Measurements from ENCODE around the gene PREB. TPM values are rescaled to one million over a fixed set of nuclear protein-coding genes. Genes with fewer than 3 reads are reported as not detected.

Gene PREB
- total RNA-seq, 1 donor from 2014 or later = 38.7 TPM

GRCh38 chr2:27095745-27096651 lies 38.4 kb downstream of the PREB start:
- Mint-ChIP-seq H3K4me1 (peaks cover 11% of the 10 kb centered on the region), H3K27me3 (no peaks in the 10 kb centered on the region), H3K36me3 (ENCODE audit: low read depth) (no peaks in the 10 kb centered on the region), H3K27ac (no peak overlapping the region), H3K9me3 (no peaks in the 10 kb centered on the region), H3K4me3 (peak overlapping the region; percentile 81)
- CTCF ChIA-PET = interaction anchor here (1.1 to 2.1 kb wide), 3 partner anchors 10 to 185 kb away, joined by 3 to 14 read pairs (median 8); no protein-coding TSS in a partner anchor
- no peak for DNase-seq
- POLR2A ChIA-PET = interaction anchor here (0.9 to 2.1 kb wide), 4 partner anchors 9 to 116 kb away, joined by 3 to 7 read pairs (median 5); partner anchors contain the start of genes ATRAID, OST4, PREB and SLC5A6
- intact Hi-C loops (cut with micrococcal nuclease) = loop anchor here (1.0 kb wide), 1 partner anchor 10 kb away; the partner anchor contains the start of gene KHK
- ATAC-seq (ENCODE audit: low read depth) = peak; percentile 98
- TF ChIP-seq, protein P1, sequence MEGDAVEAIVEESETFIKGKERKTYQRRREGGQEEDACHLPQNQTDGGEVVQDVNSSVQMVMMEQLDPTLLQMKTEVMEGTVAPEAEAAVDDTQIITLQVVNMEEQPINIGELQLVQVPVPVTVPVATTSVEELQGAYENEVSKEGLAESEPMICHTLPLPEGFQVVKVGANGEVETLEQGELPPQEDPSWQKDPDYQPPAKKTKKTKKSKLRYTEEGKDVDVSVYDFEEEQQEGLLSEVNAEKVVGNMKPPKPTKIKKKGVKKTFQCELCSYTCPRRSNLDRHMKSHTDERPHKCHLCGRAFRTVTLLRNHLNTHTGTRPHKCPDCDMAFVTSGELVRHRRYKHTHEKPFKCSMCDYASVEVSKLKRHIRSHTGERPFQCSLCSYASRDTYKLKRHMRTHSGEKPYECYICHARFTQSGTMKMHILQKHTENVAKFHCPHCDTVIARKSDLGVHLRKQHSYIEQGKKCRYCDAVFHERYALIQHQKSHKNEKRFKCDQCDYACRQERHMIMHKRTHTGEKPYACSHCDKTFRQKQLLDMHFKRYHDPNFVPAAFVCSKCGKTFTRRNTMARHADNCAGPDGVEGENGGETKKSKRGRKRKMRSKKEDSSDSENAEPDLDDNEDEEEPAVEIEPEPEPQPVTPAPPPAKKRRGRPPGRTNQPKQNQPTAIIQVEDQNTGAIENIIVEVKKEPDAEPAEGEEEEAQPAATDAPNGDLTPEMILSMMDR (IDR thresholded peaks at IDR 0.05) = no peak

- POLR2A ChIA-PET = interaction anchor here (0.9 to 2.1 kb wide), 3 partner anchors 8 to 116 kb away, joined by 3 to 7 read pairs (median 4); partner anchors contain the start of genes ATRAID, OST4 and SLC5A6
- no peak for DNase-seq
- TF ChIP-seq, protein P1 (IDR thresholded peaks at IDR 0.05) = no peak
These were observed 39.0 kb downstream of the PREB start for GRCh38 chr2:27095427-27095744.

DNA sequence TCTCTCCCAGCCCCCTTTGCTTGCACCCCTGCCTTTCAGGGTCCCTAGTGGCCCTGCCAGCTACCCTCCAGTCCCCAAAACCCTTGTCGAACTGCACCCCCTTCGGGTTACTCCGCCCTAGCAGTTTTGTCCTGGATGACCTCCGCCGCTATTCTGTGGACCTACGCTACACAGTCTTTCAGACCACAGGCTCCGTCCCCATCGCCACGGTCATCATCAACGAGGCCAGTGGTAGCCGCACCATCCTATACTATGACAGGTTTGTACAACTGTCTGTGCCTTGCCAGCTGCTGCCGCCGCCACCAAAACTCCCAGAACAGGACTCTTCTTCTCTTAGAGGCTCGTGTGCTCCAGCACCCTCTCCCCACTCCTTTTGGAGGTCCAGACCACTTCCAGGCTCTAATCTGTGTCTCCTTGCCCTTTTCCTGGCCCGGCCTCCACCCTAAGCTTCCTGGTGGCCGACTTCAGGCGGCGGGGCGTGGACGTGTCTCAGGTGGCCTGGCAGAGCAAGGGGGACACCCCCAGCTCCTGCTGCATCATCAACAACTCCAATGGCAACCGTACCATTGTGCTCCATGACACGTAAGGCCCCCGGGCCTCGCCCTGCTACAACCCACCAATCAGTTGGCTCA lies 40.0 kb downstream of the PREB start:
- DNase-seq (no peak), ATAC-seq (ENCODE audit: low read depth) (no peak)
- Mint-ChIP-seq H3K4me3 (no peak overlapping the region), H3K27me3 (no peaks in the 10 kb centered on the region), H3K36me3 (ENCODE audit: low read depth) (no peaks in the 10 kb centered on the region), H3K4me1 (peaks cover 11% of the 10 kb centered on the region), H3K9me3 (no peaks in the 10 kb centered on the region), H3K27ac (no peak overlapping the region)
- TF ChIP-seq, protein P1 (IDR thresholded peaks at IDR 0.05) = no peak
- ChIA-PET CTCF (no interaction called here), POLR2A (interaction anchor here (0.6 kb wide), 1 partner anchor 345 kb away, joined by 8 read pairs; no protein-coding TSS in a partner anchor)
- intact Hi-C loops (cut with micrococcal nuclease) = no loop called here

More at GRCh38 chr2:27095427-27095744, 39.0 kb downstream of the PREB start:
- no peak for ATAC-seq (ENCODE audit: low read depth)
- no peaks in the 10 kb centered on the region for H3K27me3 Mint-ChIP-seq
- no peaks in the 10 kb centered on the region for H3K36me3 Mint-ChIP-seq (ENCODE audit: low read depth)
- intact Hi-C loops (cut with micrococcal nuclease) = no loop called here
- CTCF ChIA-PET = interaction anchor here (0.6 kb wide), 1 partner anchor 184 kb away, joined by 3 read pairs; no protein-coding TSS in a partner anchor
- H3K4me1 Mint-ChIP-seq = peaks cover 11% of the 10 kb centered on the region
- H3K9me3 Mint-ChIP-seq = no peaks in the 10 kb centered on the region
- H3K27ac Mint-ChIP-seq = no peak overlapping the region
- no peak overlapping the region for H3K4me3 Mint-ChIP-seq

GRCh38 chr2:27093430-27094352 lies 40.7 kb downstream of the PREB start:
- ChIA-PET CTCF (no interaction called here), POLR2A (interaction anchor here (0.6 kb wide), 1 partner anchor 344 kb away, joined by 8 read pairs; no protein-coding TSS in a partner anchor)
- no peak overlapping the region for H3K27ac Mint-ChIP-seq
- TF ChIP-seq, protein P1 (IDR thresholded peaks at IDR 0.05) = no peak
- no peak for ATAC-seq (ENCODE audit: low read depth)
- no peaks in the 10 kb centered on the region for H3K9me3 Mint-ChIP-seq
- no peaks in the 10 kb centered on the region for H3K27me3 Mint-ChIP-seq
- H3K4me1 Mint-ChIP-seq = peaks cover 11% of the 10 kb centered on the region
- no peaks in the 10 kb centered on the region for H3K36me3 Mint-ChIP-seq (ENCODE audit: low read depth)
- intact Hi-C loops (cut with micrococcal nuclease) = no loop called here
- no peak overlapping the region for H3K4me3 Mint-ChIP-seq
- no peak for DNase-seq

Data from activated B cell treated with CpG ODN at 0.5 μM for 24 hours (primary cell).